Astrocyte (in vitro differentiated cells and primary cell): ENCODE measurements around the gene MAP1LC3B. TPM values are rescaled to one million over a fixed set of nuclear protein-coding genes. Genes with fewer than 3 reads are reported as not detected.

ENCODE experiments used
- DNase-seq: peaks from one replicate; pipeline ENCODE4 v3.0.0-alpha.2; 2010; ENCODE audit warnings: low read depth
- FAIRE-seq: peaks from 2 replicates; lab custom pipeline; 2011; peaks lifted over from hg19 to GRCh38; lab: Jason Lieb, UNC
- H2AFZ ChIP-seq: 2 replicates; pipeline ENCODE4 v1.6.0; 2012; ENCODE audit warnings: low read depth, low read length, inconsistent platforms
- H3K27ac ChIP-seq: 2 replicates; pipeline ENCODE4 v1.5.1; 2011; ENCODE audit warnings: low read depth, low read length, inconsistent platforms
- H3K27me3 ChIP-seq: 2 replicates; pipeline ENCODE4 v1.6.0; 2011; ENCODE audit warnings: low read length, inconsistent platforms; ENCODE audit not compliant: insufficient read depth
- H3K36me3 ChIP-seq: 2 replicates; pipeline ENCODE4 v1.5.1; 2011; ENCODE audit warnings: low read length, inconsistent platforms; ENCODE audit not compliant: insufficient read depth
- H3K4me1 ChIP-seq: 2 replicates; pipeline ENCODE4 v1.5.1; 2011; ENCODE audit warnings: low read length, inconsistent platforms; ENCODE audit not compliant: insufficient read depth
- H3K4me2 ChIP-seq: 2 replicates; pipeline ENCODE4 v1.6.0; 2012; ENCODE audit warnings: low read length, inconsistent platforms
- H3K4me3 ChIP-seq: 2 replicates; pipeline ENCODE4 v1.5.1; 2011; ENCODE audit warnings: low read depth, mild to moderate bottlenecking, low read length, inconsistent platforms; ENCODE audit not compliant: insufficient read depth
- H3K79me2 ChIP-seq: 2 replicates; pipeline ENCODE4 v1.6.0; 2012; ENCODE audit warnings: mild to moderate bottlenecking, low read length, inconsistent platforms; ENCODE audit not compliant: insufficient read depth
- H3K9ac ChIP-seq: 2 replicates; pipeline ENCODE4 v1.6.0; 2012; ENCODE audit warnings: mild to moderate bottlenecking, low read length, inconsistent platforms
- H3K9me3 ChIP-seq: 2 replicates; pipeline ENCODE4 v1.5.1; 2012; ENCODE audit warnings: low read depth, mild to moderate bottlenecking, low read length, inconsistent platforms; ENCODE audit not compliant: insufficient read depth
- H4K20me1 ChIP-seq: 2 replicates; pipeline ENCODE4 v1.6.0; 2012; ENCODE audit warnings: low read length, inconsistent platforms; ENCODE audit not compliant: insufficient read depth
- H3K27ac Mint-ChIP-seq: one replicate; pipeline ENCODE4 v1.8.0; 2021; ENCODE audit warnings: mild to moderate bottlenecking, mixed read lengths; ENCODE audit not compliant: unreplicated experiment
- H3K27me3 Mint-ChIP-seq: one replicate; pipeline ENCODE4 v1.8.0; 2021; ENCODE audit warnings: low read depth, mixed read lengths; ENCODE audit not compliant: unreplicated experiment
- H3K36me3 Mint-ChIP-seq: one replicate; pipeline ENCODE4 v1.8.0; 2021; ENCODE audit warnings: low read depth, mixed read lengths; ENCODE audit not compliant: unreplicated experiment
- H3K4me1 Mint-ChIP-seq: one replicate; pipeline ENCODE4 v1.8.0; 2021; ENCODE audit warnings: low read depth, mixed read lengths; ENCODE audit not compliant: unreplicated experiment
- H3K4me3 Mint-ChIP-seq: one replicate; pipeline ENCODE4 v1.8.0; 2021; ENCODE audit warnings: mild to moderate bottlenecking, moderate library complexity, mixed read lengths; ENCODE audit not compliant: unreplicated experiment
- H3K9me3 Mint-ChIP-seq: one replicate; pipeline ENCODE4 v1.8.0; 2021; ENCODE audit warnings: mild to moderate bottlenecking, mixed read lengths; ENCODE audit not compliant: unreplicated experiment
- EZH2 ChIP-seq: IDR thresholded peaks from 2 replicates; pipeline ENCODE4 v1.6.1; 2012; ENCODE audit warnings: mild to moderate bottlenecking, low read length, inconsistent platforms; ENCODE audit not compliant: insufficient read depth
- total RNA-seq: library from RNA; stranded (reverse); gene quantifications from 2 replicates; pipeline ENCODE4 v1.2.1, GENCODE V29; 2021
- TF ChIP-seq, protein P1 (sequence below): IDR thresholded peaks from 2 replicates; pipeline ENCODE4 v1.5.1; 2011; ENCODE audit warnings: low read depth, mild to moderate bottlenecking, inconsistent platforms, low read length, moderate library complexity; ENCODE audit not compliant: insufficient read depth

Gene MAP1LC3B
- total RNA-seq, 1 donor from 2014 or later, result 221 TPM

DNA sequence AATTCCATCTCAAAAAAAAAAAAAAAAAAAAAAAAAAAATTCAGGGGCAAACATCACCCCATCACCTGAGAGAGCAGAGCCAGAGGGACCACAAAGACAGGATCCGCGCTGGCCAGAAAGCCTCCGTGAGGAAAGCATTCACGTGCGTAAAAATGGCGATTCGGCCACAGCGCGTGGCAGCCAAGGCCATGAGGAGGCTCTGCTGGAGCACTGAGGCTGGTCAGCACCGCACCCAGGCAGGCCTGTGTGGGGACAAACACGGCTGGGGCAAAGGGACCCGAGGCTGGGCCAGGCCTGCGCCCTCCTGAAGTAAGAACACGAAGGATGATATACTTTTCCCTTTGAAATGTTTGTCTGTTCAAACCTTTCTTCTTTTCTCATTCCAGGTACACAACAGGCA, 45.2 kb downstream of the MAP1LC3B start:
- H3K9ac ChIP-seq, result no peak overlapping the region
- DNase-seq, result no peak
- peaks cover 45% of the 10 kb centered on the region for H3K79me2 ChIP-seq
- Mint-ChIP-seq H3K9me3 (no peaks in the 10 kb centered on the region), H3K27ac (no peak overlapping the region), H3K4me3 (no peak overlapping the region), H3K27me3 (no peaks in the 10 kb centered on the region), H3K4me1 (peaks cover 24% of the 10 kb centered on the region), H3K36me3 (peaks cover 3% of the 10 kb centered on the region)
- no peak overlapping the region for H3K4me3 ChIP-seq
- no peaks in the 10 kb centered on the region for H3K27me3 ChIP-seq
- peaks cover 30% of the 10 kb centered on the region for H3K4me1 ChIP-seq
- H3K27ac ChIP-seq, result no peak overlapping the region
- FAIRE-seq, result no peak
- no peak overlapping the region for H3K4me2 ChIP-seq
- no peak for TF ChIP-seq EZH2
- no peaks in the 10 kb centered on the region for H3K9me3 ChIP-seq
- H3K36me3 ChIP-seq, result no peaks in the 10 kb centered on the region
- no peak overlapping the region for H2AFZ ChIP-seq
- peaks cover 75% of the 10 kb centered on the region for H4K20me1 ChIP-seq

DNA sequence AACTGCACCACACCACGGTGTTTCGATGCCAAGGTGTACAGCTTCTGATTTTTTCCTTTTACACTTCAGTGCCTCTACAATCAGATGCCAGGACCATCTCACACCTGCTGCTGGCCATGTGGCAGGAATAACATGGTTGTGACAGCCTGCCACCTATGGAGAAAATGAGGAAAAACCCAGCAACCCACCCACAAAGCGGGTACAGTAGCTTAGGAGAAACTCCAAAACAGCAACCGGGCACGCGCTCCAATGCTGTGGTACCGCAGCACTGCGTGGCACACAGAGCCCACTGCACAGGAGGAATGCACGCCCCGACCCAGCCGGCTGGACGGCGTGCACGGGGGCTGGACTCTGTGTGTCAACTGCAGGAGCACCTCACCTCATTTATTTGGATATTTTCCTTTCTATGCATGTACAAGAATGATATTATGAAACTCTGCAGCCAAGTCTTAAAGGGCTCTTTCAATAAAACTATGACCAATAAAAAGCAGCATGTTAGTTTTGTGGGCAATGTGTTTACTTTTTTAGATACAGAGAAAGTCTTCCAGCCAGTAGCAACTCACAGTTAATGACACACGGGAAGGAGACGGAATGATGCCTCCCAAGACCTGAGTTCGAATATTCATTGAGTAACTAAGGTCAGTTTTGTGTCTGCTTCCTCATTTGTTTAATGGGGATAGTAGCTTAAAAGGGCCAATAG, 45.9 kb downstream of the MAP1LC3B start:
- Histone ChIP-seq H3K4me1 (peaks cover 34% of the 10 kb centered on the region), H3K79me2 (peaks cover 45% of the 10 kb centered on the region), H3K9me3 (no peaks in the 10 kb centered on the region), H3K9ac (no peak overlapping the region), H3K27ac (no peak overlapping the region), H3K4me3 (no peak overlapping the region), H2AFZ (no peak overlapping the region), H3K4me2 (no peak overlapping the region), H3K36me3 (no peaks in the 10 kb centered on the region), H4K20me1 (peaks cover 70% of the 10 kb centered on the region), H3K27me3 (no peaks in the 10 kb centered on the region)
- Mint-ChIP-seq H3K4me1 (peaks cover 20% of the 10 kb centered on the region), H3K27ac (no peak overlapping the region), H3K4me3 (no peak overlapping the region), H3K36me3 (peaks cover 5% of the 10 kb centered on the region), H3K27me3 (no peaks in the 10 kb centered on the region), H3K9me3 (no peaks in the 10 kb centered on the region)
- DNase-seq (no peak), FAIRE-seq (no peak)
- TF ChIP-seq, protein P1, sequence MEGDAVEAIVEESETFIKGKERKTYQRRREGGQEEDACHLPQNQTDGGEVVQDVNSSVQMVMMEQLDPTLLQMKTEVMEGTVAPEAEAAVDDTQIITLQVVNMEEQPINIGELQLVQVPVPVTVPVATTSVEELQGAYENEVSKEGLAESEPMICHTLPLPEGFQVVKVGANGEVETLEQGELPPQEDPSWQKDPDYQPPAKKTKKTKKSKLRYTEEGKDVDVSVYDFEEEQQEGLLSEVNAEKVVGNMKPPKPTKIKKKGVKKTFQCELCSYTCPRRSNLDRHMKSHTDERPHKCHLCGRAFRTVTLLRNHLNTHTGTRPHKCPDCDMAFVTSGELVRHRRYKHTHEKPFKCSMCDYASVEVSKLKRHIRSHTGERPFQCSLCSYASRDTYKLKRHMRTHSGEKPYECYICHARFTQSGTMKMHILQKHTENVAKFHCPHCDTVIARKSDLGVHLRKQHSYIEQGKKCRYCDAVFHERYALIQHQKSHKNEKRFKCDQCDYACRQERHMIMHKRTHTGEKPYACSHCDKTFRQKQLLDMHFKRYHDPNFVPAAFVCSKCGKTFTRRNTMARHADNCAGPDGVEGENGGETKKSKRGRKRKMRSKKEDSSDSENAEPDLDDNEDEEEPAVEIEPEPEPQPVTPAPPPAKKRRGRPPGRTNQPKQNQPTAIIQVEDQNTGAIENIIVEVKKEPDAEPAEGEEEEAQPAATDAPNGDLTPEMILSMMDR, result no peak
- no peak for TF ChIP-seq EZH2

DNA sequence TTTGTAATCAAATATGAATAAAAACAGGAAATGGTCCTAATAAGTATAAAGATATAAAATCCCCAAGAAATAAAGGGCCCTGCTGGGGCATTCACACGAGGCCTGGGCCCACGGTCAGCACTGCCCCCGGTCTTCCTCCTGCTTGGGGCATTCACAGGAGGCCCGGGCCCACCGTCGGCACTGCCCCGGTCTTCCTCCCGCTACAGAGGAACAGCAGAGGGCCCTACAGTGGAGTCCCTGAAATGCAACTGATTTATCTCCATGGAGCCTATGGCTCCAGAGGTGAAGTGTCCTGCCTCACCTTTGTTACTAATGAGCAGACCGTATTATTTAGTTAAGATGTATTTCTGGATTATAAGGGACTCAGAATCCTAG, 46.5 kb downstream of the MAP1LC3B start:
- Mint-ChIP-seq H3K4me3 (no peak overlapping the region), H3K4me1 (peaks cover 19% of the 10 kb centered on the region), H3K27ac (no peak overlapping the region), H3K36me3 (peaks cover 5% of the 10 kb centered on the region), H3K9me3 (no peaks in the 10 kb centered on the region), H3K27me3 (no peaks in the 10 kb centered on the region)
- no peak overlapping the region for H2AFZ ChIP-seq
- H3K9ac ChIP-seq, result no peak overlapping the region
- H3K27ac ChIP-seq, result no peak overlapping the region
- no peaks in the 10 kb centered on the region for H3K27me3 ChIP-seq
- H3K36me3 ChIP-seq, result no peaks in the 10 kb centered on the region
- TF ChIP-seq EZH2, result no peak
- TF ChIP-seq, protein P1, result no peak
- H3K4me1 ChIP-seq, result peaks cover 34% of the 10 kb centered on the region
- H3K4me3 ChIP-seq, result no peak overlapping the region
- H4K20me1 ChIP-seq, result peaks cover 64% of the 10 kb centered on the region
- FAIRE-seq (no peak), DNase-seq (no peak)
- H3K79me2 ChIP-seq, result peaks cover 41% of the 10 kb centered on the region
- no peaks in the 10 kb centered on the region for H3K9me3 ChIP-seq
- H3K4me2 ChIP-seq, result no peak overlapping the region
